ENCODE measurements around the gene WFDC9.
"Not testable (repeated sequence)": the region's sequence is repeated elsewhere in the genome, so short reads cannot be mapped to it uniquely, and the experiment has no call there.

WFDC9 gene

GRCh38 chr20:45592574-45593189, 38.4 kb downstream of the WFDC9 start:
- Histone ChIP-seq H4K20me1 (ENCODE audit: low read depth, low read length) (no peaks in the 10 kb centered on the region), H3K9me2 (replicated peaks; ENCODE audit: insufficient read depth, low read length) (no peaks in the 10 kb centered on the region), H2AFZ (ENCODE audit: low read depth, low read length, severe bottlenecking) (no peak overlapping the region), H3K9me3 (ENCODE audit: insufficient read depth, low read length) (no peaks in the 10 kb centered on the region), H3K9ac (ENCODE audit: low read length) (no peak overlapping the region), H3K36me3 (ENCODE audit: low read length) (no peaks in the 10 kb centered on the region), H3K79me2 (ENCODE audit: insufficient read depth, low read length) (no peaks in the 10 kb centered on the region), H3K4me3 (ENCODE audit: insufficient read depth, low read length, poor library complexity, severe bottlenecking) (no peak overlapping the region), H3F3A (ENCODE audit: insufficient read depth) (no peaks in the 10 kb centered on the region), H3K27me3 (ENCODE audit: low read length) (no peaks in the 10 kb centered on the region), H3K27ac (ENCODE audit: low read depth, low read length) (no peak overlapping the region), H3K4me2 (ENCODE audit: low read depth, low read length, poor library complexity, severe bottlenecking) (no peak overlapping the region)
- no peak for TF ChIP-seq EZH2phosphoT487 (conservative IDR thresholded peaks at IDR 0.05; ENCODE audit: low read length)
- TF ChIP-seq CTCF (IDR thresholded peaks at IDR 0.05; ENCODE audit: insufficient read depth, low read length, poor library complexity, severe bottlenecking): peak; percentile 87

- H4K20me1 ChIP-seq (ENCODE audit: low read depth, low read length): no peaks in the 10 kb centered on the region
- no peak for TF ChIP-seq EZH2phosphoT487 (conservative IDR thresholded peaks at IDR 0.05; ENCODE audit: low read length)
- TF ChIP-seq CTCF (IDR thresholded peaks at IDR 0.05; ENCODE audit: insufficient read depth, low read length, poor library complexity, severe bottlenecking): no peak
These were observed 41.4 kb downstream of the WFDC9 start for GRCh38 chr20:45589725-45590124.

DNA sequence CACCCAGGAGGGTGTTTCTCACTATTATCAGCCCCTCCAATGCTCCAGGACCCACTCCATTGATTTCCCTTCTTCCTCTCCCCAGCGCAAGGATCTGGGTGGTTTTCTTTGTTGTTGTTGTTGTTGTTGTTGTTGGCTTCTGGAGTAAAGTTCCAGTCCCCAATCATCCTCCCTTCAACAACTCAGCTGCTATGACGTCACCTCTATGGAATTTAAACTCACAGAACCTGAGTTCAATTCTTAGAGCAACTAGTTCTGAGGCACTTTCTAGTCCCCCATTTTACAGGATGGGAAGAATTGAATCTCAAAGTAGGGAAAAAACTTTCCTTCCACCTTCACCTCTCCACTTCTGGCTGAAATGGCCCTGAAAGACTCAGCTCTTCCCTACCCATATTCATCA, 42.3 kb downstream of the WFDC9 start:
- Histone ChIP-seq H3K79me2 (ENCODE audit: insufficient read depth, low read length) (no peaks in the 10 kb centered on the region), H4K20me1 (ENCODE audit: low read depth, low read length) (no peaks in the 10 kb centered on the region), H3K9me3 (ENCODE audit: insufficient read depth, low read length) (no peaks in the 10 kb centered on the region), H3K27ac (ENCODE audit: low read depth, low read length) (no peak overlapping the region), H3F3A (ENCODE audit: insufficient read depth) (no peaks in the 10 kb centered on the region), H2AFZ (ENCODE audit: low read depth, low read length, severe bottlenecking) (no peak overlapping the region), H3K9me2 (replicated peaks; ENCODE audit: insufficient read depth, low read length) (no peaks in the 10 kb centered on the region), H3K27me3 (ENCODE audit: low read length) (no peaks in the 10 kb centered on the region), H3K4me3 (ENCODE audit: insufficient read depth, low read length, poor library complexity, severe bottlenecking) (no peak overlapping the region), H3K36me3 (ENCODE audit: low read length) (no peaks in the 10 kb centered on the region), H3K9ac (ENCODE audit: low read length) (no peak overlapping the region), H3K4me2 (ENCODE audit: low read depth, low read length, poor library complexity, severe bottlenecking) (no peak overlapping the region)
- no peak for TF ChIP-seq EZH2phosphoT487 (conservative IDR thresholded peaks at IDR 0.05; ENCODE audit: low read length)
- TF ChIP-seq CTCF (IDR thresholded peaks at IDR 0.05; ENCODE audit: insufficient read depth, low read length, poor library complexity, severe bottlenecking): no peak

More at GRCh38 chr20:45589725-45590124, 41.4 kb downstream of the WFDC9 start:
- Histone ChIP-seq H3K9ac (ENCODE audit: low read length) (no peak overlapping the region), H3K4me3 (ENCODE audit: insufficient read depth, low read length, poor library complexity, severe bottlenecking) (no peak overlapping the region), H3K27me3 (ENCODE audit: low read length) (no peaks in the 10 kb centered on the region), H3K9me3 (ENCODE audit: insufficient read depth, low read length) (no peaks in the 10 kb centered on the region), H3F3A (ENCODE audit: insufficient read depth) (no peaks in the 10 kb centered on the region), H3K4me2 (ENCODE audit: low read depth, low read length, poor library complexity, severe bottlenecking) (no peak overlapping the region), H2AFZ (ENCODE audit: low read depth, low read length, severe bottlenecking) (no peak overlapping the region), H3K9me2 (replicated peaks; ENCODE audit: insufficient read depth, low read length) (no peaks in the 10 kb centered on the region), H3K36me3 (ENCODE audit: low read length) (no peaks in the 10 kb centered on the region), H3K27ac (ENCODE audit: low read depth, low read length) (no peak overlapping the region), H3K79me2 (ENCODE audit: insufficient read depth, low read length) (no peaks in the 10 kb centered on the region)

DNA sequence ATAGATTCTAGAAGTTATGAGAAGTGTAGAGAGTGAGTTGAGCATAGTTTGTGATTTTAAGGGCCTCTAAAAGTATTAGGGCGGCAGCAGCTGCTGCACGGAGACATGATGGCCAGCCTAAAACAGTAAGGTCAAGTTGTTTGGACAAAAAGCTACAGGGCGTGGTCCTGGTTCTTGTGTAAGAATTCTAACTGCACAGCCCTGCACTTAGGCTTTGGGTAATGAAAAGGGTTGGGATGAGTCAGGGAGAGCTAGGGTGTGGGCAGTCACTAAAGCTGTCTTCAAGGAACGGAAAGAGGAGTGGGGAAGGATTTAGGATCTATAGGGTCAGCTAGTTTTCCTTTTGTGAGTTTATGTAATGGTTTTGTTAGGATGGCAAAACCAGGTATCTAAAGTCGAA, 45.1 kb downstream of the WFDC9 start:
- not testable (repeated sequence) for H3K27me3 ChIP-seq (ENCODE audit: low read length); H3K9me2 ChIP-seq (replicated peaks; ENCODE audit: insufficient read depth, low read length); H3K4me2 ChIP-seq (ENCODE audit: low read depth, low read length, poor library complexity, severe bottlenecking); H3K9me3 ChIP-seq (ENCODE audit: insufficient read depth, low read length); H3K27ac ChIP-seq (ENCODE audit: low read depth, low read length); H3K36me3 ChIP-seq (ENCODE audit: low read length); H4K20me1 ChIP-seq (ENCODE audit: low read depth, low read length); H2AFZ ChIP-seq (ENCODE audit: low read depth, low read length, severe bottlenecking); H3K4me3 ChIP-seq (ENCODE audit: insufficient read depth, low read length, poor library complexity, severe bottlenecking); H3K9ac ChIP-seq (ENCODE audit: low read length); H3K79me2 ChIP-seq (ENCODE audit: insufficient read depth, low read length); H3F3A ChIP-seq (ENCODE audit: insufficient read depth)

- not testable (repeated sequence) for H3K4me2 ChIP-seq (ENCODE audit: low read depth, low read length, poor library complexity, severe bottlenecking); H3F3A ChIP-seq (ENCODE audit: insufficient read depth); H3K36me3 ChIP-seq (ENCODE audit: low read length); H3K9me3 ChIP-seq (ENCODE audit: insufficient read depth, low read length); H3K27ac ChIP-seq (ENCODE audit: low read depth, low read length); H4K20me1 ChIP-seq (ENCODE audit: low read depth, low read length); H3K4me3 ChIP-seq (ENCODE audit: insufficient read depth, low read length, poor library complexity, severe bottlenecking); H3K9ac ChIP-seq (ENCODE audit: low read length); H3K79me2 ChIP-seq (ENCODE audit: insufficient read depth, low read length); H2AFZ ChIP-seq (ENCODE audit: low read depth, low read length, severe bottlenecking); H3K27me3 ChIP-seq (ENCODE audit: low read length); H3K9me2 ChIP-seq (replicated peaks; ENCODE audit: insufficient read depth, low read length)
These were observed 46.8 kb downstream of the WFDC9 start for GRCh38 chr20:45584294-45584693.
